MCF 10A (cell line): ENCODE results near the gene TIGD7. TPM values are rescaled to one million over a fixed set of nuclear protein-coding genes. Genes with fewer than 3 reads are reported as not detected.
A peak's percentile ranks its signal among the peaks of the same experiment; 100 is the strongest.

Experiments
- BruUV-seq: library from RNA; stranded (reverse); fragments of 400-500 nt; replicated peaks from 2 replicates; lab custom pipeline; 2021; lab: Mats Ljungman, UMichigan
- CTCF ChIA-PET: fragments of 300-600 bp; sonication (Branson Sonifier 250); formaldehyde crosslinking; extraction: SDS; loops from one replicate; lab custom pipeline; 2021; ENCODE audit warnings: antibody characterized with exemption, inconsistent platforms; lab: Yijun Ruan, JAX
- POLR2A ChIA-PET: fragments of 300-600, 350-650 bp; sonication (Branson Sonifier 250); formaldehyde crosslinking; extraction: SDS; loops from one replicate; lab custom pipeline; 2020; ENCODE audit warnings: antibody characterized with exemption, inconsistent platforms; lab: Yijun Ruan, JAX
- DNase-seq: peaks from one replicate; pipeline ENCODE4 v3.0.0-alpha.2; 2018; ENCODE audit not compliant: unreplicated experiment
- H3K27ac Mint-ChIP-seq: one replicate; pipeline ENCODE4 v1.8.0; 2022; ENCODE audit warnings: mild to moderate bottlenecking, low read depth, mixed read lengths; ENCODE audit not compliant: unreplicated experiment
- H3K27me3 Mint-ChIP-seq: one replicate; pipeline ENCODE4 v1.8.0; 2022; ENCODE audit warnings: mixed read lengths; ENCODE audit not compliant: insufficient read depth, unreplicated experiment
- H3K36me3 Mint-ChIP-seq: one replicate; pipeline ENCODE4 v1.8.0; 2022; ENCODE audit warnings: mild to moderate bottlenecking, moderate library complexity, mixed read lengths; ENCODE audit not compliant: insufficient read depth, unreplicated experiment
- H3K4me1 Mint-ChIP-seq: one replicate; pipeline ENCODE4 v1.8.0; 2022; ENCODE audit warnings: mixed read lengths; ENCODE audit not compliant: insufficient read depth, unreplicated experiment
- H3K4me3 Mint-ChIP-seq: one replicate; pipeline ENCODE4 v1.8.0; 2022; ENCODE audit warnings: mild to moderate bottlenecking, moderate library complexity, mixed read lengths; ENCODE audit not compliant: unreplicated experiment
- H3K9me3 Mint-ChIP-seq: one replicate; pipeline ENCODE4 v1.8.0; 2022; ENCODE audit warnings: mixed read lengths; ENCODE audit not compliant: unreplicated experiment
- CTCF ChIP-seq: fragments of 200-600 bp; IDR thresholded peaks from one replicate; pipeline ENCODE4 v1.8.0; 2022; ENCODE audit warnings: antibody characterized with exemption, mild to moderate bottlenecking; ENCODE audit not compliant: unreplicated experiment
- intact Hi-C: fragments of 100-400 bp; cut with micrococcal nuclease; formaldehyde crosslinking; loops from 2 replicates; pipeline ENCODE4 v1.14.1; 2022
- total RNA-seq: library from RNA; stranded (reverse); gene quantifications from 2 replicates; pipeline ENCODE4 v1.2.3, GENCODE V29; 2022

Gene TIGD7
- total RNA-seq, 1 experiment from 2014 or later, result 3.4 TPM

- Mint-ChIP-seq H3K4me1 (no peaks in the 10 kb centered on the region), H3K4me3 (no peak overlapping the region), H3K9me3 (no peaks in the 10 kb centered on the region), H3K27me3 (no peaks in the 10 kb centered on the region), H3K36me3 (peaks cover 21% of the 10 kb centered on the region), H3K27ac (no peak overlapping the region)
- no peak for TF ChIP-seq CTCF
- no peak for DNase-seq
- intact Hi-C loops, result no loop called here
- ChIA-PET POLR2A (interaction anchor here (0.5 to 2.2 kb wide), 2 partner anchors 9 to 56 kb away, joined by 4 to 17 read pairs; no protein-coding TSS in a partner anchor), CTCF (interaction anchor here (0.8 kb wide), 1 partner anchor 9 kb away, joined by 3 read pairs; no protein-coding TSS in a partner anchor)
- BruUV-seq, result no TSS peak
Measured at GRCh38 chr16:3254309-3254708, 50.9 kb downstream of the TIGD7 start.

GRCh38 chr16:3252967-3253366 lies 52.3 kb downstream of the TIGD7 start:
- intact Hi-C loops, result no loop called here
- Mint-ChIP-seq H3K27me3 (no peaks in the 10 kb centered on the region), H3K4me3 (no peak overlapping the region), H3K36me3 (peaks cover 16% of the 10 kb centered on the region), H3K9me3 (no peaks in the 10 kb centered on the region), H3K4me1 (no peaks in the 10 kb centered on the region), H3K27ac (no peak overlapping the region)
- CTCF ChIA-PET, result no interaction called here
- no TSS peak for BruUV-seq
- no peak for TF ChIP-seq CTCF
- peak; percentile 48 for DNase-seq
- POLR2A ChIA-PET, result interaction anchor here (0.6 to 2.2 kb wide), 3 partner anchors 10 to 30 kb away, joined by 3 to 17 read pairs (median 4); no protein-coding TSS in a partner anchor

- no peaks in the 10 kb centered on the region for H3K27me3 Mint-ChIP-seq
- no peak for TF ChIP-seq CTCF
- POLR2A ChIA-PET, result interaction anchor here (0.6 to 1.9 kb wide), 2 partner anchors 11 to 14 kb away, joined by 3 to 6 read pairs; no protein-coding TSS in a partner anchor
- H3K9me3 Mint-ChIP-seq, result peaks cover 5% of the 10 kb centered on the region
- no peaks in the 10 kb centered on the region for H3K4me1 Mint-ChIP-seq
- no peak overlapping the region for H3K4me3 Mint-ChIP-seq
- intact Hi-C loops, result no loop called here
- no peak for DNase-seq
- peaks cover 5% of the 10 kb centered on the region for H3K36me3 Mint-ChIP-seq
- no TSS peak for BruUV-seq
- H3K27ac Mint-ChIP-seq, result no peak overlapping the region
- CTCF ChIA-PET, result interaction anchor here (0.6 to 1.0 kb wide), 3 partner anchors 11 to 65 kb away, joined by 3 to 5 read pairs (median 3); no protein-coding TSS in a partner anchor
Measured at GRCh38 chr16:3249451-3249850, 55.8 kb downstream of the TIGD7 start.

- CTCF ChIA-PET, result interaction anchor here (0.6 to 1.0 kb wide), 3 partner anchors 18 to 65 kb away, joined by 3 to 5 read pairs (median 3); no protein-coding TSS in a partner anchor
- no peak for DNase-seq
- no peaks in the 10 kb centered on the region for H3K27me3 Mint-ChIP-seq
- no peak for TF ChIP-seq CTCF
- intact Hi-C loops, result no loop called here
- peaks cover 5% of the 10 kb centered on the region for H3K36me3 Mint-ChIP-seq
- no peak overlapping the region for H3K27ac Mint-ChIP-seq
- BruUV-seq, result no TSS peak
- POLR2A ChIA-PET, result interaction anchor here (0.6 to 1.9 kb wide), 3 partner anchors 11 to 15 kb away, joined by 3 to 6 read pairs (median 3); no protein-coding TSS in a partner anchor
- no peaks in the 10 kb centered on the region for H3K4me1 Mint-ChIP-seq
- H3K4me3 Mint-ChIP-seq, result no peak overlapping the region
- peaks cover 5% of the 10 kb centered on the region for H3K9me3 Mint-ChIP-seq
Measured at GRCh38 chr16:3249020-3249419, 56.2 kb downstream of the TIGD7 start.

Other genes starting within 250 kb of the TIGD7 start
- 24.0 and 29.8 TPM in 2 replicates for gene IL32, start 239.8 kb downstream of the TIGD7 start, total RNA-seq
- gene ZSCAN10, start 206.1 kb downstream of the TIGD7 start, total RNA-seq, result 0.49 and 1.4 TPM in 2 replicates
- gene ZNF205, start 192.8 kb downstream of the TIGD7 start, total RNA-seq, result 11.8 and 12.1 TPM in 2 replicates
- 19.7 and 20.7 TPM in 2 replicates for gene ZNF213, start 170.4 kb downstream of the TIGD7 start, total RNA-seq
- not detected in 2 replicates for gene OR1F1, start 117.2 kb downstream of the TIGD7 start, total RNA-seq
- 6.6 and 8.8 TPM in 2 replicates for gene ZNF200, start 70.3 kb downstream of the TIGD7 start, total RNA-seq
- 0.49 and 0.72 TPM in 2 replicates for gene MEFV, start 48.8 kb downstream of the TIGD7 start, total RNA-seq
- gene ZNF263, start 21.9 kb downstream of the TIGD7 start, total RNA-seq, result 28.3 and 30.9 TPM in 2 replicates
- 24.3 and 28.2 TPM in 2 replicates for gene ZNF75A, start 67 bp upstream of the TIGD7 start, total RNA-seq
- gene OR2C1, start 50.5 kb upstream of the TIGD7 start, total RNA-seq, result not detected in 2 replicates
- 17.5 and 18.1 TPM in 2 replicates for gene ZSCAN32, start 95.6 kb upstream of the TIGD7 start, total RNA-seq
- gene ZNF174, start 95.8 kb upstream of the TIGD7 start, total RNA-seq, result 7.5 and 8.9 TPM in 2 replicates
- gene ZNF597, start 138.1 kb upstream of the TIGD7 start, total RNA-seq, result 2.3 and 2.5 TPM in 2 replicates
- gene NAA60, start 138.2 kb upstream of the TIGD7 start, total RNA-seq, result 38.6 and 40.8 TPM in 2 replicates
- gene C16orf90, start 190.1 kb upstream of the TIGD7 start, total RNA-seq, result not detected in 2 replicates
- 29.5 and 33.1 TPM in 2 replicates for gene CLUAP1, start 195.6 kb upstream of the TIGD7 start, total RNA-seq